Measurements from ENCODE around the gene ADAMTS5.

ADAMTS5 gene

GRCh38 chr21:26925122-26925521 lies 41.8 kb downstream of the ADAMTS5 start:
- Histone ChIP-seq H3K27me3 (ENCODE audit: control insufficient read depth in 1 of 2, insufficient read depth in 1 of 2, low read length in 2 of 2) (no peaks in the 10 kb centered on the region), H2AFZ (ENCODE audit: low read depth, low read length) (no peak overlapping the region), H3K79me1 (replicated peaks; ENCODE audit: low read length, poor library complexity, severe bottlenecking) (peaks cover 4% of the 10 kb centered on the region), H3K18ac (ENCODE audit: low read depth in 1 of 2, low read length in 2 of 2) (no peak overlapping the region), H3K36me3 (ENCODE audit: control insufficient read depth in 1 of 2, insufficient read depth in 2 of 2, low read depth in 1 of 2, low read length in 2 of 2) (peaks cover 20 to 82% of the 10 kb centered on the region in 2 experiments), H3K4ac (ENCODE audit: low read depth in 1 of 2, low read length in 2 of 2) (no peak overlapping the region), H3K9ac (ENCODE audit: low read length) (no peak overlapping the region), H3K4me3 (ENCODE audit: insufficient read depth in 1 of 2, low read depth in 1 of 2, low read length in 2 of 2) (no peak overlapping the region), H2BK15ac (ENCODE audit: low read depth, poor library complexity, severe bottlenecking) (no peak overlapping the region), H3K9me3 (ENCODE audit: control insufficient read depth, low read length) (no peaks in the 10 kb centered on the region), H2AK5ac (ENCODE audit: low read length, severe bottlenecking) (no peak overlapping the region), H2BK12ac (ENCODE audit: low read length in 2 of 2) (no peak overlapping the region), H4K8ac (ENCODE audit: low read length) (no peak overlapping the region), H3K23ac (ENCODE audit: low read length in 2 of 2) (no peak overlapping the region), H4K91ac (ENCODE audit: low read length) (no peak overlapping the region), H2BK120ac (ENCODE audit: low read depth, low read length) (no peak overlapping the region), H3K4me2 (ENCODE audit: low read length, poor library complexity, severe bottlenecking) (no peak overlapping the region), H2BK5ac (ENCODE audit: low read depth, low read length, poor library complexity, severe bottlenecking) (no peak overlapping the region), H3K4me1 (ENCODE audit: control insufficient read depth, insufficient read depth, low read depth, low read length) (peaks cover 1% of the 10 kb centered on the region), H3K14ac (ENCODE audit: low read length in 2 of 2) (no peak overlapping the region), H3K27ac (ENCODE audit: low read length, poor library complexity, severe bottlenecking) (no peak overlapping the region)
- WGBS, result no CpG with 5 or more reads among the region's 2 CpGs
- no peak for DNase-seq

GRCh38 chr21:26923986-26924385 lies 42.9 kb downstream of the ADAMTS5 start:
- WGBS, result 94% methylated on average over 10 of the region's 10 CpGs

GRCh38 chr21:26920055-26920454 lies 46.8 kb downstream of the ADAMTS5 start:
- Histone ChIP-seq H3K36me3 (ENCODE audit: control insufficient read depth in 1 of 2, insufficient read depth in 2 of 2, low read depth in 1 of 2, low read length in 2 of 2) (peaks cover 8 to 39% of the 10 kb centered on the region in 2 experiments), H3K9me3 (ENCODE audit: control insufficient read depth, low read length) (no peaks in the 10 kb centered on the region), H3K79me1 (replicated peaks; ENCODE audit: low read length, poor library complexity, severe bottlenecking) (peaks cover 1% of the 10 kb centered on the region), H3K14ac (ENCODE audit: low read length in 2 of 2) (no peak overlapping the region), H3K4me2 (ENCODE audit: low read length, poor library complexity, severe bottlenecking) (no peak overlapping the region), H3K4me1 (ENCODE audit: control insufficient read depth, insufficient read depth, low read depth, low read length) (no peaks in the 10 kb centered on the region), H2BK120ac (ENCODE audit: low read depth, low read length) (no peak overlapping the region), H4K8ac (ENCODE audit: low read length) (no peak overlapping the region), H3K4me3 (ENCODE audit: insufficient read depth in 1 of 2, low read depth in 1 of 2, low read length in 2 of 2) (no peak overlapping the region), H3K9ac (ENCODE audit: low read length) (no peak overlapping the region), H3K18ac (ENCODE audit: low read depth in 1 of 2, low read length in 2 of 2) (no peak overlapping the region), H2BK15ac (ENCODE audit: low read depth, poor library complexity, severe bottlenecking) (no peak overlapping the region), H2AFZ (ENCODE audit: low read depth, low read length) (no peak overlapping the region), H3K4ac (ENCODE audit: low read depth in 1 of 2, low read length in 2 of 2) (no peak overlapping the region), H4K91ac (ENCODE audit: low read length) (no peak overlapping the region), H2AK5ac (ENCODE audit: low read length, severe bottlenecking) (no peak overlapping the region), H3K23ac (ENCODE audit: low read length in 2 of 2) (no peak overlapping the region), H3K27ac (ENCODE audit: low read length, poor library complexity, severe bottlenecking) (no peak overlapping the region), H2BK5ac (ENCODE audit: low read depth, low read length, poor library complexity, severe bottlenecking) (no peak overlapping the region), H3K27me3 (ENCODE audit: control insufficient read depth in 1 of 2, insufficient read depth in 1 of 2, low read length in 2 of 2) (no peaks in the 10 kb centered on the region), H2BK12ac (ENCODE audit: low read length in 2 of 2) (no peak overlapping the region)
- peak; percentile 9 for DNase-seq

More at GRCh38 chr21:26923986-26924385, 42.9 kb downstream of the ADAMTS5 start:
- no peaks in the 10 kb centered on the region for H3K9me3 ChIP-seq (ENCODE audit: control insufficient read depth, low read length)
- H2BK5ac ChIP-seq (ENCODE audit: low read depth, low read length, poor library complexity, severe bottlenecking), result no peak overlapping the region
- H2AFZ ChIP-seq (ENCODE audit: low read depth, low read length), result no peak overlapping the region
- no peak overlapping the region for H3K27ac ChIP-seq (ENCODE audit: low read length, poor library complexity, severe bottlenecking)
- no peak overlapping the region for H3K4me3 ChIP-seq (ENCODE audit: insufficient read depth in 1 of 2, low read depth in 1 of 2, low read length in 2 of 2)
- H4K8ac ChIP-seq (ENCODE audit: low read length), result no peak overlapping the region
- no peaks in the 10 kb centered on the region for H3K27me3 ChIP-seq (ENCODE audit: control insufficient read depth in 1 of 2, insufficient read depth in 1 of 2, low read length in 2 of 2)
- H2BK15ac ChIP-seq (ENCODE audit: low read depth, poor library complexity, severe bottlenecking), result no peak overlapping the region
- no peak overlapping the region for H4K91ac ChIP-seq (ENCODE audit: low read length)
- no peak overlapping the region for H2BK12ac ChIP-seq (ENCODE audit: low read length in 2 of 2)
- peaks cover 17 to 72% of the 10 kb centered on the region in 2 experiments for H3K36me3 ChIP-seq (ENCODE audit: control insufficient read depth in 1 of 2, insufficient read depth in 2 of 2, low read depth in 1 of 2, low read length in 2 of 2)
- no peak for DNase-seq
- H3K79me1 ChIP-seq (replicated peaks; ENCODE audit: low read length, poor library complexity, severe bottlenecking), result peaks cover 4% of the 10 kb centered on the region
- no peak overlapping the region for H2BK120ac ChIP-seq (ENCODE audit: low read depth, low read length)
- no peak overlapping the region for H2AK5ac ChIP-seq (ENCODE audit: low read length, severe bottlenecking)
- H3K23ac ChIP-seq (ENCODE audit: low read length in 2 of 2), result no peak overlapping the region
- H3K4me2 ChIP-seq (ENCODE audit: low read length, poor library complexity, severe bottlenecking), result no peak overlapping the region
- no peak overlapping the region for H3K14ac ChIP-seq (ENCODE audit: low read length in 2 of 2)
- H3K18ac ChIP-seq (ENCODE audit: low read depth in 1 of 2, low read length in 2 of 2), result no peak overlapping the region
- no peak overlapping the region for H3K4ac ChIP-seq (ENCODE audit: low read depth in 1 of 2, low read length in 2 of 2)
- H3K4me1 ChIP-seq (ENCODE audit: control insufficient read depth, insufficient read depth, low read depth, low read length), result peaks cover 1% of the 10 kb centered on the region
- H3K9ac ChIP-seq (ENCODE audit: low read length), result no peak overlapping the region

GRCh38 chr21:26918323-26919079 lies 48.4 kb downstream of the ADAMTS5 start:
- no peak overlapping the region for H3K18ac ChIP-seq (ENCODE audit: low read depth in 1 of 2, low read length in 2 of 2)

More at GRCh38 chr21:26918323-26919079, 48.4 kb downstream of the ADAMTS5 start:
- H3K4me1 ChIP-seq (ENCODE audit: control insufficient read depth, insufficient read depth, low read depth, low read length), result no peaks in the 10 kb centered on the region
- no peak overlapping the region for H2BK120ac ChIP-seq (ENCODE audit: low read depth, low read length)
- H2AFZ ChIP-seq (ENCODE audit: low read depth, low read length), result no peak overlapping the region
- no peak overlapping the region for H3K9ac ChIP-seq (ENCODE audit: low read length)
- H3K27ac ChIP-seq (ENCODE audit: low read length, poor library complexity, severe bottlenecking), result no peak overlapping the region
- no peak overlapping the region for H2BK12ac ChIP-seq (ENCODE audit: low read length in 2 of 2)
- H3K4ac ChIP-seq (ENCODE audit: low read depth in 1 of 2, low read length in 2 of 2), result no peak overlapping the region
- no peaks in the 10 kb centered on the region for H3K79me1 ChIP-seq (replicated peaks; ENCODE audit: low read length, poor library complexity, severe bottlenecking)
- no peak overlapping the region for H2BK15ac ChIP-seq (ENCODE audit: low read depth, poor library complexity, severe bottlenecking)
- H4K8ac ChIP-seq (ENCODE audit: low read length), result no peak overlapping the region
- H3K4me3 ChIP-seq (ENCODE audit: insufficient read depth in 1 of 2, low read depth in 1 of 2, low read length in 2 of 2), result no peak overlapping the region
- H4K91ac ChIP-seq (ENCODE audit: low read length), result no peak overlapping the region
- peak; percentile 80 for DNase-seq
- no peaks in the 10 kb centered on the region for H3K27me3 ChIP-seq (ENCODE audit: control insufficient read depth in 1 of 2, insufficient read depth in 1 of 2, low read length in 2 of 2)
- H3K36me3 ChIP-seq (ENCODE audit: control insufficient read depth in 1 of 2, insufficient read depth in 2 of 2, low read depth in 1 of 2, low read length in 2 of 2), result peaks cover 0 to 24% of the 10 kb centered on the region in 2 experiments
- no peak overlapping the region for H3K4me2 ChIP-seq (ENCODE audit: low read length, poor library complexity, severe bottlenecking)
- 0% methylated on average over 2 of the region's 8 CpGs for WGBS
- H3K9me3 ChIP-seq (ENCODE audit: control insufficient read depth, low read length), result no peaks in the 10 kb centered on the region
- no peak overlapping the region for H3K23ac ChIP-seq (ENCODE audit: low read length in 2 of 2)
- H2AK5ac ChIP-seq (ENCODE audit: low read length, severe bottlenecking), result no peak overlapping the region
- H3K14ac ChIP-seq (ENCODE audit: low read length in 2 of 2), result no peak overlapping the region
- no peak overlapping the region for H2BK5ac ChIP-seq (ENCODE audit: low read depth, low read length, poor library complexity, severe bottlenecking)
